SK-N-SH treated with all-trans-retinoic acid at 6 μM for 48 hours (cell line): Measurements from ENCODE around the gene LARGE1.
"Not testable (repeated sequence)": the region's sequence is repeated elsewhere in the genome, so short reads cannot be mapped to it uniquely, and the experiment has no call there.

Experiments used
- ARNTL ChIP-seq: fragments of 450-650 bp; formaldehyde crosslinking; IDR thresholded peaks from 2 replicates; pipeline ENCODE4 v1.5.0; 2020; ENCODE audit warnings: low read depth, mild to moderate bottlenecking, moderate library complexity, borderline replicate concordance
- ESRRG ChIP-seq: fragments of 250-450 bp; sonication (Bioruptor Pico); IDR thresholded peaks from 2 replicates; pipeline ENCODE4 v1.6.1; 2021; ENCODE audit warnings: mild to moderate bottlenecking
- GLIS3 ChIP-seq: fragments of 250-450 bp; sonication (Bioruptor Pico); IDR thresholded peaks from 2 replicates; pipeline ENCODE4 v1.5.0; 2020; ENCODE audit warnings: mild to moderate bottlenecking, moderate library complexity
- POU6F1 ChIP-seq: fragments of 250-450 bp; sonication (Bioruptor Pico); IDR thresholded peaks from 2 replicates; pipeline ENCODE4 v1.8.0; 2021; ENCODE audit warnings: low read depth, mild to moderate bottlenecking, moderate library complexity, borderline replicate concordance
- TCF4 ChIP-seq: fragments of 250-450 bp; sonication (Bioruptor Pico); IDR thresholded peaks from 2 replicates; pipeline ENCODE4 v1.8.0; 2021; ENCODE audit warnings: mild to moderate bottlenecking, moderate library complexity, borderline replicate concordance
- TOX ChIP-seq: fragments of 250-450 bp; sonication (Bioruptor Pico); IDR thresholded peaks from 2 replicates; pipeline ENCODE4 v1.8.0; 2021; ENCODE audit warnings: mild to moderate bottlenecking, moderate library complexity, borderline replicate concordance
- ZFP3 ChIP-seq: fragments of 250-450 bp; sonication (Bioruptor Pico); IDR thresholded peaks from 2 replicates; pipeline ENCODE4 v1.5.0; 2020; ENCODE audit warnings: mild to moderate bottlenecking, moderate library complexity
- ZFP30 ChIP-seq: fragments of 450-650 bp; formaldehyde crosslinking; IDR thresholded peaks from 2 replicates; pipeline ENCODE4 v1.5.0; 2022; ENCODE audit warnings: mild to moderate bottlenecking, moderate library complexity
- ZNF565 ChIP-seq: fragments of 450-650 bp; formaldehyde crosslinking; conservative IDR thresholded peaks from 2 replicates; pipeline ENCODE4 v1.5.0; 2020; ENCODE audit warnings: low read depth, mild to moderate bottlenecking, moderate library complexity
- ZNF8 ChIP-seq: fragments of 450-650 bp; formaldehyde crosslinking; IDR thresholded peaks from 2 replicates; pipeline ENCODE4 v1.5.0; 2020; ENCODE audit warnings: mild to moderate bottlenecking, moderate library complexity

- TF ChIP-seq ESRRG (CRISPR knock-in tag); TCF4 (CRISPR knock-in tag); GLIS3 (CRISPR knock-in tag); ZNF565; ARNTL (CRISPR knock-in tag); TOX; POU6F1 (CRISPR knock-in tag); ZFP30; ZNF8 (CRISPR knock-in tag); ZFP3 (CRISPR knock-in tag): not testable (repeated sequence)
These were observed 353.8 kb downstream of the LARGE1 start for GRCh38 chr22:33566495-33566894.
